Stomach (tissue), 9 donors: ENCODE results near the gene LRRC8C. TPM values are rescaled to one million over a fixed set of nuclear protein-coding genes. Genes with fewer than 3 reads are reported as not detected.

Source experiments
- DNase-seq, 2 donors: peaks; one replicate each; pipeline versions ENCODE4 v3.0.0 to v3.0.0-alpha.2; 2013 to 2019
- H3K27ac ChIP-seq, 5 donors: fragments of 200-600 bp in 4 of 5; sonication (generic) in 4 of 5; one replicate each; pipeline ENCODE4 v1.5.1; 2013 to 2019; ENCODE audit warnings: mild to moderate bottlenecking in 1 of 5, moderate library complexity in 1 of 5
- H3K27me3 ChIP-seq, 3 donors: fragments of 200-600 bp; sonication (generic); one replicate each; pipeline ENCODE4 v1.5.1; 2017 to 2019; ENCODE audit warnings: mixed run types in 1 of 3
- H3K36me3 ChIP-seq, 4 donors: fragments of 200-600 bp; sonication (generic); 1 replicate in 3 of 4; 2 replicates in 1 of 4; pipeline ENCODE4 v1.5.1; 2016 to 2019
- H3K4me1 ChIP-seq, 4 donors: fragments of 200-600 bp; sonication (generic); one replicate each; pipeline ENCODE4 v1.5.1; 2016 to 2019
- H3K4me3 ChIP-seq, 4 donors: fragments of 200-600 bp; sonication (generic) in 3 of 4; one replicate each; pipeline ENCODE4 v1.5.1; 2016 to 2019; ENCODE audit warnings: mild to moderate bottlenecking in 1 of 4
- H3K9me3 ChIP-seq, 4 donors: fragments of 200-600 bp; sonication (generic); one replicate each; pipeline ENCODE4 v1.5.1; 2016 to 2019
- EP300 ChIP-seq: sonication (generic); formaldehyde crosslinking; IDR thresholded peaks from one replicate; pipeline ENCODE4 v1.6.1; 2017; ENCODE audit warnings: antibody characterized with exemption
- POLR2A ChIP-seq, 4 donors: fragments of 450-650 bp; IDR thresholded peaks; one replicate each; pipeline ENCODE4 v1.6.1; 2016; ENCODE audit warnings: antibody characterized with exemption in 4 of 4, control low read depth in 2 of 4, mild to moderate bottlenecking in 1 of 4, moderate library complexity in 1 of 4
- POLR2AphosphoS5 ChIP-seq, 3 donors: sonication (generic); formaldehyde crosslinking; IDR thresholded peaks; one replicate each; pipeline ENCODE4 v1.6.1; 2016; ENCODE audit warnings: antibody characterized with exemption in 3 of 3
- WGBS, 5 donors: extraction: QIAGEN DNeasy Blood & Tissue Kit in 3 of 5; methylation state at CpG; one replicate each; pipeline versions ENCODE4 v1.1.5 to v1.1.7; 2013 to 2018; 5-methylcytosine and 5-hydroxymethylcytosine counted together
- intact Hi-C: fragments of 100-400 bp; cut with DNase I; formaldehyde crosslinking; loops from one replicate; pipeline ENCODE4 v1.15.1; 2023; ENCODE audit warnings: low total_unique reads
- polyA plus RNA-seq, 3 donors: library from polyadenylated mRNA; stranded (reverse); fragments of 200-250 nt; gene quantifications; one replicate each; pipeline ENCODE4 v1.2.3, GENCODE V29; 2013
- total RNA-seq, 5 donors: library from RNA; depleted of rRNA; stranded (reverse); fragments of >200 nt; gene quantifications; one replicate each; pipeline versions ENCODE4 v1.1.0 to v1.2.3, GENCODE V29; 2014 to 2016
- TF ChIP-seq, protein P1 (sequence below), 7 experiments: fragments of 450-650 bp in 4 of 7; fragments of 200-600 bp in 3 of 7; sonication (generic) in 3 of 7; IDR thresholded peaks; one replicate each; pipeline ENCODE4 v1.5.1; 2016 to 2019; ENCODE audit warnings: antibody characterized with exemption in 7 of 7, control low read depth in 2 of 7, mild to moderate bottlenecking in 1 of 7
- donor health status: healthy with polysubstance abuse.
- donor health status: Bipolar disorder and iron deficiency.
- donor health status: healthy.

LRRC8C gene
- total and polyA plus RNA-seq, 8 donors = 0.45 to 14.8 (median 1.4) TPM

DNA sequence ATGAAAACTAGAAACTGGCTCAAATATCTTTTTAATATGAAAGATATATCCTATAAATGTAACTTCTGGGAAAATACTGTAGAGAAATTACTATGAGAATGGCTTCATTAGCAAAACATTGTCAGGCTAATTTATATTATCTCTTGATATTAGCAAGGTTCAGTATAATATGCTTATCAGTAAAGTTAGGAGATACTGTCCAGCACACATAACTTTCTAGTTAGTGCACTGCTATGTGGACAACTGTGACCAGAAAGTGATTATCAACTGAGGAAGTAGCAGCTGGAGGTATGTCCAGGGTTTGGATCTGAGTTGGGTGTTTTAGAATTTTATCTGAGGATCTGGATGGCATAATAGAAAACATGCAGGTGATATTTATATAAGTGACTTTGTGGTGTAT lies 7.5 kb downstream of the LRRC8C start:
- Histone ChIP-seq H3K4me1 (peaks cover 0 to 11% (median 0%) of the 10 kb centered on the region in 4 donors), H3K36me3 (no peaks in the 10 kb centered on the region), H3K4me3 (no peak overlapping the region), H3K27me3 (no peaks in the 10 kb centered on the region), H3K27ac (no peak overlapping the region), H3K9me3 (no peaks in the 10 kb centered on the region)
- intact Hi-C loops = no loop called here
- no peak for DNase-seq
- TF ChIP-seq, protein P1, sequence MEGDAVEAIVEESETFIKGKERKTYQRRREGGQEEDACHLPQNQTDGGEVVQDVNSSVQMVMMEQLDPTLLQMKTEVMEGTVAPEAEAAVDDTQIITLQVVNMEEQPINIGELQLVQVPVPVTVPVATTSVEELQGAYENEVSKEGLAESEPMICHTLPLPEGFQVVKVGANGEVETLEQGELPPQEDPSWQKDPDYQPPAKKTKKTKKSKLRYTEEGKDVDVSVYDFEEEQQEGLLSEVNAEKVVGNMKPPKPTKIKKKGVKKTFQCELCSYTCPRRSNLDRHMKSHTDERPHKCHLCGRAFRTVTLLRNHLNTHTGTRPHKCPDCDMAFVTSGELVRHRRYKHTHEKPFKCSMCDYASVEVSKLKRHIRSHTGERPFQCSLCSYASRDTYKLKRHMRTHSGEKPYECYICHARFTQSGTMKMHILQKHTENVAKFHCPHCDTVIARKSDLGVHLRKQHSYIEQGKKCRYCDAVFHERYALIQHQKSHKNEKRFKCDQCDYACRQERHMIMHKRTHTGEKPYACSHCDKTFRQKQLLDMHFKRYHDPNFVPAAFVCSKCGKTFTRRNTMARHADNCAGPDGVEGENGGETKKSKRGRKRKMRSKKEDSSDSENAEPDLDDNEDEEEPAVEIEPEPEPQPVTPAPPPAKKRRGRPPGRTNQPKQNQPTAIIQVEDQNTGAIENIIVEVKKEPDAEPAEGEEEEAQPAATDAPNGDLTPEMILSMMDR (IDR thresholded peaks at IDR 0.05) = no peak
- TF ChIP-seq POLR2A (IDR thresholded peaks at IDR 0.05) (no peak), EP300 (no peak), POLR2AphosphoS5 (IDR thresholded peaks at IDR 0.05) (no peak)

DNA sequence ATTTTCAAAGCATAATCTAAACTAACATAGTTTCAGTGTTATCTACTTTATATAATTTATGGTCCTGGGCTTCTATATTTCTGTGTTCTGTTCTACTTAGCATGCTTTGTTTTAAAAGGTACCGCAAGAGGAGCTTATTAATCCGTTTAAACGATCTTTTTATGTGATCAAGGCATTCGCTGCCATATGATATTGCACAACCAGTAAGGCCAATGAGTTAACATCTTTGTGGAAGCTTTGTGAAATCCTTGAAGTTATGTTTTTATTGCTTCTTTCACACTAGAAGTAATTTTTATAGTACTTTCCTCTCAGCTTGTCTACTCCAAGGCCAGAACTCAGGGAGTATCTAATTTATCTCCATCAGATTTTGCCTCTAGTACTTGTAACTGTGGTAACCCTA lies 8.9 kb downstream of the LRRC8C start:
- no peak for DNase-seq
- Histone ChIP-seq H3K4me3 (no peak overlapping the region), H3K36me3 (no peaks in the 10 kb centered on the region), H3K9me3 (peaks cover 0 to 9% (median 0%) of the 10 kb centered on the region in 4 donors), H3K27me3 (no peaks in the 10 kb centered on the region), H3K27ac (no peak overlapping the region), H3K4me1 (no peaks in the 10 kb centered on the region)
- TF ChIP-seq, protein P1 (IDR thresholded peaks at IDR 0.05) = no peak
- intact Hi-C loops = no loop called here
- WGBS, 5 donors = 79 to 90% (median 86%) methylated on average over 4 of the region's 4 CpGs

GRCh38 chr1:89643577-89643976 lies 10.7 kb downstream of the LRRC8C start:
- intact Hi-C loops = no loop called here
- no peak overlapping the region for H3K4me3 ChIP-seq
- no peaks in the 10 kb centered on the region for H3K36me3 ChIP-seq
- no peak overlapping the region for H3K27ac ChIP-seq
- no peaks in the 10 kb centered on the region for H3K4me1 ChIP-seq
- no peak for DNase-seq
- 35 to 53% (median 49%) methylated on average over 2 of the region's 2 CpGs for WGBS, 5 donors
- peaks cover 0 to 9% (median 0%) of the 10 kb centered on the region in 4 donors for H3K9me3 ChIP-seq
- no peaks in the 10 kb centered on the region for H3K27me3 ChIP-seq
- TF ChIP-seq, protein P1 (IDR thresholded peaks at IDR 0.05) = no peak
- TF ChIP-seq POLR2A (IDR thresholded peaks at IDR 0.05) = no peak
- TF ChIP-seq POLR2AphosphoS5 (IDR thresholded peaks at IDR 0.05) = no peak
- no peak for TF ChIP-seq EP300

DNA sequence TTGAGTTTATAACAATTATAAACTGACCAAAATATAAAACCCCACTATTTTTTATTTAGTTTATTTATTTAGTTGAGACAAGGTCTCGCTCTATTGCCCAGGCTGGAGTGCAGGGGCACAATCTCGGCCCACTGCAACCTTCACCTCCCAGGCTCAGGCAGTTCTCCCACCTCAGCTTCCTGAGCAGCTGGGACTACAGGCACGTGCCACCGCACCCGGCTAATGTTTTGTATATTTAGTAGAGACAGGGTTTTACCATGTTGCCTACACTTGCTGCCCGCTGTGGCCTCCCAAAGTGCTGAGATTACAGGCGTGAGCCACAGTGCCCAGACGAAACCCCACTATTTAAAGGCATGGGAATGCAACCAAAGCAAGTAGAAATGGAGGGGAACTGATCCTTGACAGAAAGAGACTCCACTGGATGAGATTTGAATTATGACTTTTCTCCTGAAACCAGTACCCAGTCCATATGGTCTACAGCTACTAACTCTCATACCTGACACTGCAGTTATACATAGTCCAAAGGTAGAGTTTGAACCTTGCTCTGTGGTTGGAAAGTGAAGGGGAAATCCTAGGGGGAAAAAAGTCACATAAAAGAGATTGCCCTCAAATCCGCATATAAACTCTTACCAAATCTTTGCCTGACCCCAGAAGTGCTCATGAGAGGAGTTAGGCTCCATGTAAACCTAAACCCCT lies 11.3 kb downstream of the LRRC8C start:
- no peaks in the 10 kb centered on the region for H3K4me1 ChIP-seq
- no peak overlapping the region for H3K4me3 ChIP-seq
- TF ChIP-seq POLR2A (IDR thresholded peaks at IDR 0.05) = no peak
- TF ChIP-seq, protein P1 (IDR thresholded peaks at IDR 0.05) = no peak
- no peak for TF ChIP-seq POLR2AphosphoS5 (IDR thresholded peaks at IDR 0.05)
- no peak for TF ChIP-seq EP300
- peaks cover 0 to 9% (median 0%) of the 10 kb centered on the region in 4 donors for H3K9me3 ChIP-seq
- H3K27me3 ChIP-seq = no peaks in the 10 kb centered on the region
- 70 to 79% (median 78%) methylated on average over 9 of the region's 9 CpGs for WGBS, 5 donors
- intact Hi-C loops = no loop called here
- no peaks in the 10 kb centered on the region for H3K36me3 ChIP-seq
- no peak overlapping the region for H3K27ac ChIP-seq
- DNase-seq = no peak
